ENCODE measurements around the gene TP73. TPM values are rescaled to one million over a fixed set of nuclear protein-coding genes. Genes with fewer than 3 reads are reported as not detected.

TP73 gene
- total and polyA plus RNA-seq, 8 donors = 1.6 to 2.7 (median 2.0) TPM

DNA sequence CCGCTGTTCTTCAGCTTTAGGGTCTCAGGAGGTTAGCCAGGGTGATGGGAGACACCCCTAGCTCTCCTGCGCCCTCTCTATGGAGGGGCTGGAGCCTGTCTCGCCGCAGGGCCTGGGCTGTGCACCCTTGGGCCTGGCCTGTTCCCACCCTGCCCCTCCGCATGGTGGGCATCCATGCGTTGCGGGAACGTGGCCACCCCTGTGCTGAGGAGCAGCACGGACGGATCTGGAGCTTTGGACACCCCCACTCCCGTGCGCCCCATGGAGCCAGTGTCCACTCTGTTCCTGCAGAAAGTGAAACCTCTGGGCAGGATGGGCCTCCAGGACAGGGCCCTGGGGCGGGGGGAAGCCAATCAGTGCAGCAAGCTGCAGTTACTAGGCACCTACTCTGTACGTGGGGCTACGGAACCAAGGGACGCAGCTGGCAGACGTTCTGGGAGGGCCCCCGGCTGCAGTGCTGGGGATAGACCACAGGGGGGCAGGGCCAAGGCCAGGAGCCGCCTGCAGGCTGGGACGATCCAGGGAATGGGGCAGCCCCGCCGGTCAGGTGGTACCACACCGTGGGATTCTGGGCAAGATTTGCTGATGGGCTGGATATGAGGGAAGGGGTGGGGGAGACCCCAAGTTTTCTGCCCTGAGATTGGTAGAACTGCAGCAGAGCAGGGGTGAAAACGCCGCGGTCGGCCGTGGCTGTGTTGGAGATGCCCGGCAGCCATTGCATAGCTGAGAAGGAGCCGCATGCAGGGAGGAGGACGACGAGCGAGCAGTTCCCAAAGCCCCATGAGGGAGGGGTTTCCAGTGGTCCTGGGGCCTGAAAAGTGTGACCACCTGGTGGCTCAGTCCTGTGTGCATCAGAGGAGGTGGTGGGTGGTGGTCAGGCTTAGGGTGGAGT, 43.3 kb downstream of the TP73 start:
- Histone ChIP-seq H3K4me3 (no peak overlapping the region), H3K36me3 (no peaks in the 10 kb centered on the region), H3K9me3 (no peaks in the 10 kb centered on the region), H3K27ac (no peak overlapping the region), H3K4me1 (peaks cover 0 to 9% of the 10 kb centered on the region in 2 donors), H3K27me3 (peaks cover 0 to 48% of the 10 kb centered on the region in 2 donors)
- TF ChIP-seq, protein P1, sequence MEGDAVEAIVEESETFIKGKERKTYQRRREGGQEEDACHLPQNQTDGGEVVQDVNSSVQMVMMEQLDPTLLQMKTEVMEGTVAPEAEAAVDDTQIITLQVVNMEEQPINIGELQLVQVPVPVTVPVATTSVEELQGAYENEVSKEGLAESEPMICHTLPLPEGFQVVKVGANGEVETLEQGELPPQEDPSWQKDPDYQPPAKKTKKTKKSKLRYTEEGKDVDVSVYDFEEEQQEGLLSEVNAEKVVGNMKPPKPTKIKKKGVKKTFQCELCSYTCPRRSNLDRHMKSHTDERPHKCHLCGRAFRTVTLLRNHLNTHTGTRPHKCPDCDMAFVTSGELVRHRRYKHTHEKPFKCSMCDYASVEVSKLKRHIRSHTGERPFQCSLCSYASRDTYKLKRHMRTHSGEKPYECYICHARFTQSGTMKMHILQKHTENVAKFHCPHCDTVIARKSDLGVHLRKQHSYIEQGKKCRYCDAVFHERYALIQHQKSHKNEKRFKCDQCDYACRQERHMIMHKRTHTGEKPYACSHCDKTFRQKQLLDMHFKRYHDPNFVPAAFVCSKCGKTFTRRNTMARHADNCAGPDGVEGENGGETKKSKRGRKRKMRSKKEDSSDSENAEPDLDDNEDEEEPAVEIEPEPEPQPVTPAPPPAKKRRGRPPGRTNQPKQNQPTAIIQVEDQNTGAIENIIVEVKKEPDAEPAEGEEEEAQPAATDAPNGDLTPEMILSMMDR (IDR thresholded peaks at IDR 0.05) = peak; percentile 61 to 84
- intact Hi-C loops (cut with DNase I) = no loop called here
- DNase-seq (peak in 1 of 4 donors; percentile 88), ATAC-seq (peak; percentile 93)

DNA sequence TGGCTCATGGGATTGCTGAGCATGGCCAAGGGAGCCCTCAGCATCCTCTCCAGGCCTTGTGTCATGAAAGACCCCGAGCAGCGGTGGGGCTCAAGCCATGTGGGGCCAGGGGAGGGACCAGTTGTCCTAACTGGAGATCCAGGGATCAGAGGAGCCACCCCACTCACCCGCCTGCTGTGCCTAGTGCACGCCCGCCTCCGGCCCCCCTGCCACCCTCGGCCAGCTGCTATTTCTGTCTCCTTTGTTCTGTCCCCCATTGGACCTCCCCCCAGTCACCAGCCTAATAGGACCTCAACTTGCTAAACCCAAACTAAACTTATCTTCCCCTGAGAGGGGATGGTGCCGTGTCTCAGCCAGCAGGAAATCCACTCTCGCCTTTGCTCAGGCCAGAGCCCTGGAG, 44.4 kb downstream of the TP73 start:
- ATAC-seq = no peak
- H3K4me3 ChIP-seq = no peak overlapping the region
- H3K27ac ChIP-seq = no peak overlapping the region
- DNase-seq = no peak
- H3K36me3 ChIP-seq = no peaks in the 10 kb centered on the region
- H3K4me1 ChIP-seq = peaks cover 0 to 9% of the 10 kb centered on the region in 2 donors
- H3K27me3 ChIP-seq = peaks cover 0 to 45% of the 10 kb centered on the region in 2 donors
- intact Hi-C loops (cut with DNase I) = no loop called here
- H3K9me3 ChIP-seq = no peaks in the 10 kb centered on the region
- TF ChIP-seq, protein P1 (IDR thresholded peaks at IDR 0.05) = no peak

DNA sequence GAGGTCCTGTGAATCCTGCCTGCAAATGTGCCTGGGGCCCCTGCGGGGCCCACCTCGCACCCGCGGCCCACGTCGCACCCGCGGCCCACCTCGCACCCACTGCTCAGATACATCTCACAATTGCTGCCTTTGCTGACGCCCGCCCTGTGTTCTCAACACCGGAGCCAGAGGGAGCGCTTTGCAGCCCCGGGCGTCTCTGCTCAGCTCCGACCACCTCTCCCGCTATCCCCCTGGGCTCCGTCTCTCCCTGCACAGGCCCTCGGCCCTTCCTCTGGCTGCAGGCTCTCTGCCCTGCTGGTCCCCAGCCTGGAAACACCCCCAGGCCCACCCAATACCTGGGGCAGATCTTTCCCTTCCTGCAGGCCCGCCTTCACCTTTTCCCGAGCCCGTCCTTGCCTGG, 44.8 kb downstream of the TP73 start:
- ATAC-seq = no peak
- H3K36me3 ChIP-seq = no peaks in the 10 kb centered on the region
- intact Hi-C loops (cut with DNase I) = no loop called here

DNA sequence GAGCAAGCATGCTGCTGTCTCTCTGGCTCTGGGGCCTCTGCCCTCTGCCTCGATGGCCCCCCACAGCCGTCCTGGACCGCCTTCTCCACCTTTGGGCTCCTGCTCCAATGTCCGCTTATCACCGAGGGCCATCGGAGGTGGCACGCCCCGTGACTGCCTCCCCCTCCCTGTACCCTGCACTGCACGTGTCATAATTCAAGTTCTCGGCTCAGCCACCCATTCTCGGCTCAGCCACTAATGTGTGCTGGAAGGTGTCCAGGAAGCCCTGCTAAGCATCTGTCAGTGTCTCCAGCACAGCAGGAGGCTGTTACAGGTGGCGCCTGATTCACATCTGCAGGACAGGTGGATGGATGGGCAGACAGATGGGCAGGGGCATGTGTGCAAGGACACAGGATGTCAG, 45.5 kb downstream of the TP73 start:
- Histone ChIP-seq H3K4me3 (no peak overlapping the region), H3K27me3 (peaks cover 0 to 50% of the 10 kb centered on the region in 2 donors), H3K27ac (no peak overlapping the region), H3K4me1 (peaks cover 0 to 9% of the 10 kb centered on the region in 2 donors), H3K9me3 (no peaks in the 10 kb centered on the region), H3K36me3 (no peaks in the 10 kb centered on the region)
- DNase-seq (no peak), ATAC-seq (no peak)
- TF ChIP-seq, protein P1 (IDR thresholded peaks at IDR 0.05) = no peak
- intact Hi-C loops (cut with DNase I) = no loop called here

More for the DNA sequence above, 44.8 kb downstream of the TP73 start:
- no peak overlapping the region for H3K4me3 ChIP-seq
- peaks cover 0 to 45% of the 10 kb centered on the region in 2 donors for H3K27me3 ChIP-seq
- TF ChIP-seq, protein P1 (IDR thresholded peaks at IDR 0.05) = no peak
- no peak for DNase-seq
- H3K4me1 ChIP-seq = peaks cover 0 to 9% of the 10 kb centered on the region in 2 donors
- H3K27ac ChIP-seq = no peak overlapping the region
- H3K9me3 ChIP-seq = no peaks in the 10 kb centered on the region

DNA sequence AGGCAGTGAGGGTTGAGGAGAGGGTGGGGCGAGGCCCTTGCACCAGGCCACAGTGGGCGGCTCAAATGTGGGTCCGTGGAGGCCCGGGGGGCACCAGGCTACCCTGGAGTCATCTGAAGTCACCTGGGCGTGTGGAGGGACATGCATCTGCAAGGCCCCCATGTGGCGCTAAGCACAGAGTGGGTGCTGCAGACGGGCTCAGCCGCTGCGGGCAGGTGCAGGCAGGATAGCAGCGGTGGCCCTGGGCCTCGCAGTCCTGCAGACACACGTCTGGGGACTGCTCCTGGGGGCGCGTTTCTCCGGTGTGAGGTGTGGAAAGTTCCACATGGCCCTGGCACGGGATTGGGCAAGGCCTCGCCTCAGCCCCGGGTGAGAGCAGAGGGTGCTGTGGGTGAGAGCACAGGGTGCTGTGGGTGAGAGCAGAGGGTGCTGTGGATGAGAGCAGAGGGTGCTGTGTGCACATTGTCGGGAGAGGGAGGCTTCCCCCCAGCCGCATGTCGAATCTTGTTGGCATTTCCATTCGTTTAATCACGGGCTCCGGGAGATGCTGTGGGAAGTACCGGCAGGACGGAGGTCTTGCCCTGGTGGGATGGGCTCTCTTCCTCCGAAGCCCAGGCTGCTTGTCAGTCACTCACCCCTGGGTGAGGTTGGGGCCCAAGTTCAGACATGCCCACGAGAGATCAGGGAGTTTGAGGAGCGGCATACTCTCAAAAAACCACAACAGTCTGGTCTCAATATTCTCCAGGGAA, 46.5 kb downstream of the TP73 start:
- TF ChIP-seq, protein P1 (IDR thresholded peaks at IDR 0.05) = no peak
- DNase-seq = no peak
- Histone ChIP-seq H3K27me3 (peaks cover 0 to 58% of the 10 kb centered on the region in 2 donors), H3K9me3 (no peaks in the 10 kb centered on the region), H3K4me3 (no peak overlapping the region), H3K4me1 (peaks cover 0 to 9% of the 10 kb centered on the region in 2 donors), H3K27ac (no peak overlapping the region), H3K36me3 (no peaks in the 10 kb centered on the region)
- intact Hi-C loops (cut with DNase I) = no loop called here
- no peak for ATAC-seq
